GM12878 (cell line): Measurements from ENCODE around the gene DAAM1. TPM values are rescaled to one million over a fixed set of nuclear protein-coding genes. Genes with fewer than 3 reads are reported as not detected.

Experiments used
- ATAC-seq: fragments of 200-7000 bp; cut with Tn5 transposase; 3 replicates; pipeline ENCODE4 v1.9.1; 2020; ENCODE audit warnings: mild to moderate bottlenecking, moderate library complexity
- BruUV-seq: library from RNA; stranded (reverse); fragments of 400-500 nt; replicated peaks from 2 replicates; lab custom pipeline; 2021; lab: Mats Ljungman, UMichigan
- CTCF ChIA-PET: fragments of 300-600 bp; sonication (Branson Sonifier 250); formaldehyde crosslinking; extraction: SDS; loops from one replicate; lab custom pipeline; 2021; ENCODE audit warnings: inconsistent platforms; lab: Yijun Ruan, JAX
- POLR2A ChIA-PET: fragments of 350-600 bp; formaldehyde crosslinking; extraction: SDS; loops from one replicate; lab custom pipeline; 2021; ENCODE audit warnings: inconsistent platforms; lab: Charles Lee
- RAD21 ChIA-PET: fragments of 300-600 bp; sonication (Branson Sonifier 250); formaldehyde crosslinking; loops from one replicate; lab custom pipeline; 2023; ENCODE audit warnings: antibody characterized with exemption; ENCODE audit not compliant: unreplicated experiment; lab: Charles Lee
- SMC1A ChIA-PET: fragments of 300-600 bp; sonication (Branson Sonifier 250); formaldehyde crosslinking; loops from one replicate; lab custom pipeline; 2023; ENCODE audit not compliant: unreplicated experiment, uncharacterized antibody; lab: Charles Lee
- DNase-seq: peaks from one replicate; pipeline ENCODE4 v3.0.0-alpha.2; 2011; ENCODE audit warnings: low read depth, low spot score
- FAIRE-seq: peaks from 3 replicates; lab custom pipeline; 2011; peaks lifted over from hg19 to GRCh38; lab: Jason Lieb, UNC
- H2AFZ ChIP-seq: 2 replicates; pipeline ENCODE4 v1.6.0; 2011; ENCODE audit warnings: low read depth, low read length, control low read depth; ENCODE audit not compliant: control insufficient read depth
- H3K27ac ChIP-seq: 2 replicates; pipeline ENCODE4 v1.5.1; 2011; ENCODE audit warnings: control low read depth; ENCODE audit not compliant: control insufficient read depth, insufficient read depth
- H3K27me3 ChIP-seq, 2 experiments: replicated peaks in 1 of 2; 2 replicates each; pipeline versions ENCODE4 v1.6.0 to v1.6.1; 2011; ENCODE audit warnings: low read length in 1 of 2; ENCODE audit not compliant: control insufficient read depth in 2 of 2, insufficient read depth in 2 of 2
- H3K36me3 ChIP-seq, 2 experiments: 2 replicates each; pipeline ENCODE4 v1.5.1; 2011; ENCODE audit warnings: low read length in 1 of 2; ENCODE audit not compliant: control insufficient read depth in 2 of 2, insufficient read depth in 2 of 2
- H3K4me1 ChIP-seq: 2 replicates; pipeline ENCODE4 v1.6.1; 2011; ENCODE audit warnings: mild to moderate bottlenecking, low read length, moderate library complexity, mixed read lengths; ENCODE audit not compliant: control insufficient read depth, insufficient read depth
- H3K4me2 ChIP-seq: 2 replicates; pipeline ENCODE4 v1.6.0; 2011; ENCODE audit warnings: control low read depth; ENCODE audit not compliant: control insufficient read depth, insufficient read depth
- H3K4me3 ChIP-seq: fragments of 200-600 bp; sonication (generic); 2 replicates; pipeline ENCODE4 v1.5.1; 2016
- H3K79me2 ChIP-seq: 2 replicates; pipeline ENCODE4 v1.6.0; 2011; ENCODE audit warnings: low read length; ENCODE audit not compliant: control insufficient read depth, insufficient read depth
- H3K9ac ChIP-seq: 2 replicates; pipeline ENCODE4 v1.8.0; 2011; ENCODE audit warnings: low read length, control low read depth, mixed read lengths; ENCODE audit not compliant: control insufficient read depth, insufficient read depth
- H3K9me3 ChIP-seq: replicated peaks from 3 replicates; pipeline ENCODE4 v1.5.1; 2011; ENCODE audit warnings: mild to moderate bottlenecking, low read length; ENCODE audit not compliant: control insufficient read depth, insufficient read depth
- H4K20me1 ChIP-seq: 2 replicates; pipeline ENCODE4 v1.6.0; 2011; ENCODE audit not compliant: control insufficient read depth, insufficient read depth
- BHLHE40 ChIP-seq, 2 experiments: fragments of 450-650 bp in 1 of 2; IDR thresholded peaks; 2 replicates each; pipeline ENCODE4 v1.6.1; 2011 to 2017; ENCODE audit warnings: low read depth in 2 of 2, borderline replicate concordance in 1 of 2, improper control_type of control experiment in 1 of 2, low read length in 1 of 2, mild to moderate bottlenecking in 1 of 2
- MYC ChIP-seq: IDR thresholded peaks from 2 replicates; pipeline ENCODE4 v1.6.1; 2011; ENCODE audit warnings: mild to moderate bottlenecking, low read length, moderate library complexity, inconsistent platforms; ENCODE audit not compliant: insufficient read depth, insufficient replicate concordance, insufficient read length, severe bottlenecking
- NKRF ChIP-seq: fragments of 450-650 bp; conservative IDR thresholded peaks from 2 replicates; pipeline ENCODE4 v1.6.1; 2017; ENCODE audit warnings: mild to moderate bottlenecking, moderate library complexity
- NR2C1 ChIP-seq: fragments of 450-650 bp; IDR thresholded peaks from 2 replicates; pipeline ENCODE4 v1.6.1; 2017; ENCODE audit warnings: antibody characterized with exemption, mild to moderate bottlenecking, moderate library complexity
- NR2F1 ChIP-seq: fragments of 450-650 bp; conservative IDR thresholded peaks from 2 replicates; pipeline ENCODE4 v1.6.1; 2017; ENCODE audit warnings: mild to moderate bottlenecking
- POLR2A ChIP-seq: IDR thresholded peaks from 2 replicates; pipeline ENCODE4 v1.6.1; 2011; ENCODE audit warnings: low read depth, mild to moderate bottlenecking, low read length
- RCOR1 ChIP-seq: conservative IDR thresholded peaks from 2 replicates; pipeline ENCODE4 v1.6.1; 2012; ENCODE audit warnings: low read depth, low read length, improper control_type of control experiment
- SKIL ChIP-seq: fragments of 450-650 bp; IDR thresholded peaks from 2 replicates; pipeline ENCODE4 v1.6.1; 2017; ENCODE audit warnings: mild to moderate bottlenecking, low read depth, inconsistent platforms; ENCODE audit not compliant: poor library complexity, severe bottlenecking
- USF1 ChIP-seq: IDR thresholded peaks from 2 replicates; pipeline ENCODE4 v1.6.1; 2011; ENCODE audit warnings: borderline replicate concordance, low read depth, mild to moderate bottlenecking, moderate library complexity, mixed read lengths, low read length; ENCODE audit not compliant: insufficient read depth; ENCODE audit errors: extremely low read length
- YBX1 ChIP-seq: fragments of 450-650 bp; IDR thresholded peaks from 2 replicates; pipeline ENCODE4 v1.6.1; 2016; ENCODE audit warnings: antibody characterized with exemption
- WGBS: methylation state at CpG from one replicate; pipeline ENCODE4 v1.1.6; 2016; ENCODE audit warnings: low lambda C conversion rate; ENCODE audit not compliant: insufficient replicate concordance, insufficient coverage; ENCODE audit errors: missing lambda C conversion rate; 5-methylcytosine and 5-hydroxymethylcytosine counted together
- in situ Hi-C: fragments of 300-500 bp; cut with MboI; formaldehyde crosslinking; loops from 9 replicates; pipeline ENCODE4 v1.14.3; 2018; ENCODE audit warnings: mixed read lengths
- intact Hi-C: fragments of 100-400 bp; cut with micrococcal nuclease; formaldehyde crosslinking; loops from one replicate; pipeline ENCODE4 v1.14.2; 2022; ENCODE audit not compliant: unreplicated experiment
- polyA plus RNA-seq, 11 experiments: library from polyadenylated mRNA; depleted of rRNA in 4 of 11; unstranded in 6 of 11; stranded (reverse) in 5 of 11; fragments of >200 nt; fragmentation: Nextera tagmentation in 4 of 11; fragmentation: Illumina TruSeq in 1 of 11; extraction: Ambion mirVana in 4 of 11; extraction: Trizol in 1 of 11; gene quantifications; 1 replicate in 1 of 11; 2 replicates in 10 of 11; pipeline versions ENCODE4 v1.2.1 to v1.2.3, GENCODE V29; 2011 to 2016; ENCODE audit warnings: inconsistent platforms in 2 of 11, missing spikeins in 2 of 11, low read depth in 1 of 11
- total RNA-seq, 4 experiments: library from RNA; depleted of rRNA in 3 of 4; stranded (reverse); fragments of >200 nt in 3 of 4; fragmentation: Illumina TruSeq in 1 of 4; extraction: Trizol in 1 of 4; gene quantifications; 2 replicates each; pipeline versions ENCODE4 v1.2.1 to v1.2.3, GENCODE V29; 2013 to 2021

The DAAM1 gene
- total and polyA plus RNA-seq, 10 of the 15 experiments (the other 5 are each of a cell fraction or from before 2014, with no cell fraction given), result 13.8 to 32.4 (median 24.2) TPM

- TF ChIP-seq YBX1, result no peak
- TF ChIP-seq RCOR1, result no peak
These were observed 159.0 kb downstream of the DAAM1 start (continued) for GRCh38 chr14:59347511-59347900.

GRCh38 chr14:59347915-59348314 lies 159.4 kb downstream of the DAAM1 start:
- in situ Hi-C loops (no loop called here), intact Hi-C loops (loop anchor here (5.0 kb wide), 1 partner anchor 1146 kb away; the partner anchor contains the start of gene ACTR10)
- Histone ChIP-seq H3K9me3 (no peaks in the 10 kb centered on the region), H3K4me2 (no peak overlapping the region), H3K27me3 (no peaks in the 10 kb centered on the region), H4K20me1 (no peaks in the 10 kb centered on the region), H3K4me1 (no peaks in the 10 kb centered on the region), H2AFZ (no peak overlapping the region), H3K27ac (no peak overlapping the region), H3K4me3 (no peak overlapping the region), H3K79me2 (no peaks in the 10 kb centered on the region), H3K36me3 (peaks cover 2 to 9% of the 10 kb centered on the region in 2 experiments; a peak in 3 of 4 replicates), H3K9ac (no peak overlapping the region)
- ChIA-PET CTCF (interaction anchor here (1.2 kb wide), 2 partner anchors 18 to 81 kb away, joined by 4 read pairs; no protein-coding TSS in a partner anchor), POLR2A (interaction anchor here (1.0 kb wide), 1 partner anchor 9 kb away, joined by 3 read pairs; no protein-coding TSS in a partner anchor), SMC1A (interaction anchor here (0.7 to 1.5 kb wide), 4 partner anchors 28 to 219 kb away, joined by 3 to 4 read pairs (median 3); no protein-coding TSS in a partner anchor), RAD21 (no interaction called here)
- FAIRE-seq (no peak), ATAC-seq (no peak), DNase-seq (no peak)
- WGBS, result 64% methylated on average over 3 of the region's 3 CpGs
- TF ChIP-seq BHLHE40 (IDR thresholded peaks at IDR 0.05; ENCODE audit: borderline replicate concordance in 1 of 2, low read depth in 2 of 2, low read length in 1 of 2), result peak in 1 of 2 experiments; percentile 31; a peak in 1 of 4 replicates
- TF ChIP-seq NR2F1, result no peak
- no peak for TF ChIP-seq USF1
- no peak for TF ChIP-seq POLR2A
- no peak for TF ChIP-seq MYC
- no peak for TF ChIP-seq NKRF
- 0 out of 2 replicates have a peak, but pooled peaks have one; percentile 12 for TF ChIP-seq NR2C1
- no peak for TF ChIP-seq SKIL
- BruUV-seq, result no TSS peak
